Transverse colon (tissue), 4 donors: ENCODE results near the gene SAP30BP. TPM values are rescaled to one million over a fixed set of nuclear protein-coding genes. Genes with fewer than 3 reads are reported as not detected.

ENCODE experiments used
- DNase-seq: peaks from one replicate; pipeline ENCODE4 v3.0.0-alpha.2; 2019
- H3K27ac ChIP-seq, 4 donors: fragments of 200-600 bp; sonication (generic); 2 replicates each; pipeline ENCODE4 v1.5.1; 2016 to 2018; ENCODE audit warnings: inconsistent platforms in 4 of 4
- H3K27me3 ChIP-seq: fragments of 200-600 bp; sonication (generic); 2 replicates; pipeline ENCODE4 v1.5.1; 2017; ENCODE audit warnings: inconsistent platforms
- H3K36me3 ChIP-seq, 4 donors: fragments of 200-600 bp; sonication (generic); 2 replicates each; pipeline ENCODE4 v1.5.1; 2017 to 2019; ENCODE audit warnings: inconsistent platforms in 4 of 4
- H3K4me1 ChIP-seq, 4 donors: fragments of 200-600 bp; sonication (generic); 2 replicates each; pipeline ENCODE4 v1.5.1; 2017 to 2020; ENCODE audit warnings: inconsistent platforms in 4 of 4
- H3K4me3 ChIP-seq, 4 donors: fragments of 200-600 bp; sonication (generic); 1 replicate in 1 of 4; 2 replicates in 3 of 4; pipeline versions ENCODE4 v1.5.1 to v1.6.1; 2017 to 2019; ENCODE audit warnings: inconsistent platforms in 4 of 4
- H3K9me3 ChIP-seq, 2 donors: fragments of 200-600 bp; sonication (generic); 2 replicates each; pipeline ENCODE4 v1.5.1; 2017 to 2019; ENCODE audit warnings: inconsistent platforms in 2 of 2
- EP300 ChIP-seq: sonication (generic); formaldehyde crosslinking; IDR thresholded peaks from one replicate; pipeline ENCODE4 v1.6.1; 2017; ENCODE audit warnings: antibody characterized with exemption, low read depth
- POLR2A ChIP-seq: fragments of 450-650 bp; IDR thresholded peaks from one replicate; pipeline ENCODE4 v1.6.1; 2016; ENCODE audit warnings: antibody characterized with exemption, mild to moderate bottlenecking, moderate library complexity
- POLR2AphosphoS5 ChIP-seq, 3 donors: sonication (generic); formaldehyde crosslinking; IDR thresholded peaks; one replicate each; pipeline ENCODE4 v1.6.1; 2016; ENCODE audit warnings: antibody characterized with exemption in 3 of 3
- WGBS, 2 donors: methylation state at CpG; one replicate each; pipeline ENCODE4 v1.1.5; 2018; ENCODE audit warnings: low coverage in 1 of 2; 5-methylcytosine and 5-hydroxymethylcytosine counted together
- in situ Hi-C, 4 donors: fragments of 200-750 bp; cut with MboI; loops; one replicate each; pipeline versions ENCODE4 v1.15.0 to v1.15.1; 2017; ENCODE audit warnings: low sequenced_read_pairs in 3 of 4, low pct_ligation_motif_present in 1 of 4, low pct_unique_long_range_greater_than_20kb in 1 of 4
- intact Hi-C: fragments of 100-400 bp; cut with DNase I; formaldehyde crosslinking; loops from one replicate; pipeline ENCODE4 v1.15.1; 2023; ENCODE audit warnings: low total_unique reads
- total RNA-seq, 4 donors: library from RNA; depleted of rRNA; stranded (reverse); fragments of >200 nt; gene quantifications; one replicate each; pipeline ENCODE4 v1.1.0, GENCODE V29; 2016
- TF ChIP-seq, protein P1 (sequence below), 5 experiments: fragments of 200-600 bp in 3 of 5; fragments of 450-650 bp in 2 of 5; sonication (generic) in 3 of 5; IDR thresholded peaks; 1 replicate in 2 of 5; 2 replicates in 3 of 5; pipeline ENCODE4 v1.5.1; 2016 to 2017; ENCODE audit warnings: antibody characterized with exemption in 5 of 5, inconsistent platforms in 3 of 5, mild to moderate bottlenecking in 2 of 5, moderate library complexity in 1 of 5

The SAP30BP gene
- total RNA-seq, 4 donors from 2014 or later, result 49.0 to 83.8 (median 71.4) TPM

DNA sequence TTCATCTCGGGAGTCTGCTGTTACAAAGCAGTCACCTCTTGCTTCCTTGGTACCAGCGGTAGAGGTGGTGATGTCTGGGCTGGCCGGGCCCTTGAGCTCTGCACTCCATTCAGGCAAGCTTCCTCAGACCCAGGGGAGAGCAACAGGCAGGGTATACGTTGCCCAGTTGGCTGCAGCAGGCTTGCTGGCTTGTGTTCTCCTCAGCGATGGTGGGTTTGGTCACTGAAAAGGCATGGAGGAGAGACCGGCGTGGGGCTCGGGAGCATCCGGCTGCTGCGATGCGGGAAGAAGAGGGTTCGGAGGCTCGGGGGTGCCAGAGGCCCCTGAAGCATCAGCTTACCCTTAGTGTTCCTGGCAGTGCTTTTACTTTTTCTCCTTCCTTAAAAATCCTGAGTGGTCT is 25.8 kb downstream of the SAP30BP start:
- 84% methylated on average over 13 of the region's 13 CpGs; no CpG with 5 or more reads in 1 of the 2 donors for WGBS, 2 donors

DNA sequence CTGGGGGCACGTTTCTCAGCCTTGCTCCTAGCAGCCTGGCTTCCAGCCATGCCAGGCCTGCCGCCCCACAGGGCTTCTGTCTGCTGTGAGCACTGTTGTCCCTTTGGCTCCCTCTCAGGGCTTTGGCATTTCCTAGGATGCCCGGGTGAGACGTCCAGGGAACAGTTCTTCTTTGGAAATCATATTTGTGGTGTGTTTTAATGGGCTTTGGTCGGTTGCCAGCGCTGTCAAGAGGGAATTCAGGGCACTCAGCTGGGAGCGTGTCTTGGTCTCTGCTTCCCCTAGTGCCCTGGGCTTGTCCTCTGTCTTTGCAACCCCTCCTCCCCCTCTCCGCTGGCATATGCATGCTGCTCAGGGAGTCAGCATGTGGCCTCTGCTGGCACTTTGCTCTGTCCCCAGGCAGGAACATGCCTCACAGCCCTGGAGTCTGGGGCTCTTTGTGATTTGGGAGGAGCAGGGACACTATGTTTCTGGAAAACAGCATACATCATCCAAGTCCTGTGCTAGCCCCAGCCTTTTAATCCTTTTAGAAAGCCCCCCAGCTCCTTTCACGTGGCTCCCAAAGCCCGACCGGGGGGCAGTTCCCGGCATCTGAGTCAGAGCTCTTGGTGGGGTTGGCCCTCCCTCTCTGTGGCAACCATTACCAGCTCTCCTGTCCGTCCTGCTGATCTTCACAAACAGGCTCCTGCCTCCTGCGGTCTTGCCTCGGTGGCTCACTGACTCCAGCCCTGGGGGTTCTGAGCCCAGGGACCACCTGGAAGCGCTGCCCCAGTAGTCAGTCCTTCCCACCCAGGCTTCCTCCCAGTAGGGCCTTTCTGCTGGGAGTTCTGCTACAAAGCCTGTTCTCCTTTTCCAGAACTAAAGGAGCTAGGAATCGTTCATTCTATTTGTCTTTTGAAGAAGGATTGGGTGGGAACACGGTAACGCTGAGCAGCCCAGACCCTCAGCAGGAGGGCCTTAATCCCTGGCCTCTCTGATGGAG is 26.7 kb downstream of the SAP30BP start:
- intact Hi-C loops, result loop anchor here (5.0 kb wide), 1 partner anchor 401 kb away; no protein-coding TSS in a partner anchor
- WGBS, 2 donors, result 75% methylated on average over 19 of the region's 19 CpGs; no CpG with 5 or more reads in 1 of the 2 donors
- in situ Hi-C loops, result no loop called here
- H3K27me3 ChIP-seq, result no peaks in the 10 kb centered on the region
- H3K4me1 ChIP-seq, result peaks cover 6 to 79% (median 47%) of the 10 kb centered on the region in 4 donors
- no peak overlapping the region for H3K4me3 ChIP-seq
- no peaks in the 10 kb centered on the region for H3K9me3 ChIP-seq
- H3K27ac ChIP-seq, result peak overlapping the region; percentile 87 to 91 (median 88)
- H3K36me3 ChIP-seq, result no peaks in the 10 kb centered on the region
- peak; percentile 63 for DNase-seq
- TF ChIP-seq POLR2A (no peak), POLR2AphosphoS5 (IDR thresholded peaks at IDR 0.05) (peak in 2 of 3 donors; percentile 7 to 31)

More for the DNA sequence above, 25.8 kb downstream of the SAP30BP start:
- DNase-seq, result no peak
- H3K36me3 ChIP-seq, result no peaks in the 10 kb centered on the region
- no peaks in the 10 kb centered on the region for H3K9me3 ChIP-seq
- no peak overlapping the region for H3K4me3 ChIP-seq
- no peaks in the 10 kb centered on the region for H3K27me3 ChIP-seq
- intact Hi-C loops, result loop anchor here (5.0 kb wide), 1 partner anchor 401 kb away; no protein-coding TSS in a partner anchor
- H3K4me1 ChIP-seq, result peaks cover 6 to 81% (median 40%) of the 10 kb centered on the region in 4 donors
- TF ChIP-seq, protein P1, sequence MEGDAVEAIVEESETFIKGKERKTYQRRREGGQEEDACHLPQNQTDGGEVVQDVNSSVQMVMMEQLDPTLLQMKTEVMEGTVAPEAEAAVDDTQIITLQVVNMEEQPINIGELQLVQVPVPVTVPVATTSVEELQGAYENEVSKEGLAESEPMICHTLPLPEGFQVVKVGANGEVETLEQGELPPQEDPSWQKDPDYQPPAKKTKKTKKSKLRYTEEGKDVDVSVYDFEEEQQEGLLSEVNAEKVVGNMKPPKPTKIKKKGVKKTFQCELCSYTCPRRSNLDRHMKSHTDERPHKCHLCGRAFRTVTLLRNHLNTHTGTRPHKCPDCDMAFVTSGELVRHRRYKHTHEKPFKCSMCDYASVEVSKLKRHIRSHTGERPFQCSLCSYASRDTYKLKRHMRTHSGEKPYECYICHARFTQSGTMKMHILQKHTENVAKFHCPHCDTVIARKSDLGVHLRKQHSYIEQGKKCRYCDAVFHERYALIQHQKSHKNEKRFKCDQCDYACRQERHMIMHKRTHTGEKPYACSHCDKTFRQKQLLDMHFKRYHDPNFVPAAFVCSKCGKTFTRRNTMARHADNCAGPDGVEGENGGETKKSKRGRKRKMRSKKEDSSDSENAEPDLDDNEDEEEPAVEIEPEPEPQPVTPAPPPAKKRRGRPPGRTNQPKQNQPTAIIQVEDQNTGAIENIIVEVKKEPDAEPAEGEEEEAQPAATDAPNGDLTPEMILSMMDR (IDR thresholded peaks at IDR 0.05), result no peak
- TF ChIP-seq POLR2A (no peak), POLR2AphosphoS5 (IDR thresholded peaks at IDR 0.05) (no peak), EP300 (no peak)
- H3K27ac ChIP-seq, result peak overlapping the region; percentile 58 to 91 (median 88)
- in situ Hi-C loops, result no loop called here

- Histone ChIP-seq H3K4me3 (no peak overlapping the region), H3K4me1 (peaks cover 6 to 79% (median 51%) of the 10 kb centered on the region in 4 donors), H3K27me3 (no peaks in the 10 kb centered on the region), H3K27ac (peak overlapping the region; percentile 87 to 91 (median 88)), H3K9me3 (no peaks in the 10 kb centered on the region), H3K36me3 (no peaks in the 10 kb centered on the region)
- 56 to 77% methylated on average over 2 to 14 of the region's 14 CpGs for WGBS, 2 donors
- in situ Hi-C loops (no loop called here), intact Hi-C loops (loop anchor here (5.0 kb wide), 1 partner anchor 402 kb away; no protein-coding TSS in a partner anchor)
- DNase-seq, result no peak
- TF ChIP-seq, protein P1 (IDR thresholded peaks at IDR 0.05), result no peak
- no peak for TF ChIP-seq POLR2A
Observed at GRCh38 chr17:75694536-75694935, 27.4 kb downstream of the SAP30BP start.

GRCh38 chr17:75695141-75695829 is 28.1 kb downstream of the SAP30BP start:
- no peak for DNase-seq
- peak overlapping the region; percentile 87 to 91 (median 88) for H3K27ac ChIP-seq
- 39 to 75% methylated on average over 4 to 7 of the region's 7 CpGs for WGBS, 2 donors
- in situ Hi-C loops, result no loop called here
- TF ChIP-seq POLR2AphosphoS5 (IDR thresholded peaks at IDR 0.05) (no peak), EP300 (no peak), POLR2A (no peak)
- TF ChIP-seq, protein P1 (IDR thresholded peaks at IDR 0.05), result no peak
- intact Hi-C loops, result no loop called here
- H3K9me3 ChIP-seq, result no peaks in the 10 kb centered on the region
- no peaks in the 10 kb centered on the region for H3K27me3 ChIP-seq
- H3K4me3 ChIP-seq, result no peak overlapping the region
- peaks cover 10 to 82% (median 55%) of the 10 kb centered on the region in 4 donors for H3K4me1 ChIP-seq
- no peaks in the 10 kb centered on the region for H3K36me3 ChIP-seq
